Astrocyte of the cerebellum (primary cell): Measurements from ENCODE around the gene DNAJB13.

Source experiments
- DNase-seq: peaks from one replicate; pipeline ENCODE4 v3.0.0-alpha.2; 2011; ENCODE audit warnings: low read depth
- H3K4me3 ChIP-seq: 2 replicates; pipeline ENCODE4 v1.5.1; 2011; ENCODE audit warnings: mild to moderate bottlenecking, low read depth, low read length, moderate library complexity
- CTCF ChIP-seq: IDR thresholded peaks from 2 replicates; pipeline ENCODE4 v1.5.1; 2012; ENCODE audit warnings: low read length, low read depth, moderate library complexity, mild to moderate bottlenecking; ENCODE audit errors: missing control alignments
- in situ Hi-C: cut with HindIII; loops from 2 replicates; pipeline ENCODE4 v1.10.0; 2017; ENCODE audit warnings: low sequenced_read_pairs

DNAJB13 gene

DNA sequence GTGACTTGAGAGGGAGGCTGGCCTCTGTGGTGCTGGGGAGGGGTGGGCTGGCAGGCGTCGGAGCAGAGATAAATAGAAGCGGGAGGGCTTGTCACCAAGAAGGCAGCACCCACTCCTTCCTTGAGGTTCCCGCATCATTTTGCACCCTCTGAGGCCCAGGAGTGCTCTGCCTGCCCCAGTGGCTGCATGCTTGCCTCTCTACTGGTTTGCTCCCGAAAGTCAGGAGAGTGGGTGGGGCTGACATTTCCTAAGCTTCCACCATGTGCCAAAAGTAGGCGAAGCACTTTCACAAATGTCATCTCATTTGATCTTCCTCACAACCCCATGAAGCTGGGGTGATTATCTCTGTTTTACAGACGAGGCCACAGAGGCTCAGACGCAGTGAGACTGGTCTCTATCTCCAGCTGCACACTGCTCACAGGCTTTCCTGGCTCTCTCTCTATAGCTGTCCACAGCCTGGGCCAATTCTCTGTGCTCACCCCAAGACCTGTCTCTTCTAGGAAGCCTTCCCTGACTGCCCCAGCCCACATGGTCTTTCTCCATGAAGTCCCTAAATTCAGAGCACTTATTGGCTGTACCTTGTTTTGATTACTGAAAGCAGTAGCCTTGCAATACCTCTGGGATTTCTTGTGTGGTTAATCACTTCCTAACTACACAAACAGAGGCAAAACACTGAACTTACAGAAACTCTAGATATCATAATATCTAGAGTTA, 60.7 kb downstream of the DNAJB13 start:
- H3K4me3 ChIP-seq = no peak overlapping the region
- in situ Hi-C loops = loop anchor here (5.0 kb wide), 1 partner anchor 61 kb away; no protein-coding TSS in a partner anchor
- no peak for DNase-seq
- no peak for TF ChIP-seq CTCF

DNA sequence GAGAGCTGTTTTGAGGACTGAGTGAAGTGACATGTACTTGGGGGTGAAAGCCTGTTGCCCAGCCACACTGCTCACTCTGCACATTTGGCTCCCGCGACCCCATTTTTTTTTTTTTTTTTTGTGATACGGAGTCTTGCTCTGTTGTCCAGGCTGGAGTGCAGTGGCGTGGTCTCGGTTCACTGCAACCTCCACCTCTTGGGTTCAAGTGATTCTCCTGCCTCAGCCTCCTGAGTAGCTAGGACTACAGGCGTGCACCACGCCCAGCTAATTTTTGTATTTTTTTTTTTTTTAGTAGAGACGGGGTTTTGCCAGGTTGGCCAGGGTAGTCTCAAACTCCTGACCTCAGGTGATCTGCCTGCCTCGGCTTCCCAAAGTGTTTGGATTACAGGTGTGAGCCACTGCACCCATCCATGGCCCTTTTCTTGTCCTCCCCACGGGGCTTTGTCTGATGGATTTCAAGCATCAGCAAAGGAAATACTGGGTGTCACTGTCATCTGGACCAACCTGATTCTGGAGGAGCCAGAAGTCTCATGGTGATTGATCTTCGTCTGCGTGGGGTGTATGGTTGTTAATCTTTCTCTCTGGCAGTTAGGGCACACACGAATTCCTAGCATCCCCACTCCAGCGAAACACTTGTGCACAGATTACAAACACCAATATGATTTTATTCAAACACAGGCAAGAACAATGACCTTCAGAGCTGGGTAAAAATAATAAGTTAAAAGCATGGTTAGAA, 61.4 kb downstream of the DNAJB13 start:
- no peak overlapping the region for H3K4me3 ChIP-seq
- in situ Hi-C loops = loop anchor here (5.0 kb wide), 1 partner anchor 60 kb away; no protein-coding TSS in a partner anchor
- TF ChIP-seq CTCF = no peak
- no peak for DNase-seq

DNA sequence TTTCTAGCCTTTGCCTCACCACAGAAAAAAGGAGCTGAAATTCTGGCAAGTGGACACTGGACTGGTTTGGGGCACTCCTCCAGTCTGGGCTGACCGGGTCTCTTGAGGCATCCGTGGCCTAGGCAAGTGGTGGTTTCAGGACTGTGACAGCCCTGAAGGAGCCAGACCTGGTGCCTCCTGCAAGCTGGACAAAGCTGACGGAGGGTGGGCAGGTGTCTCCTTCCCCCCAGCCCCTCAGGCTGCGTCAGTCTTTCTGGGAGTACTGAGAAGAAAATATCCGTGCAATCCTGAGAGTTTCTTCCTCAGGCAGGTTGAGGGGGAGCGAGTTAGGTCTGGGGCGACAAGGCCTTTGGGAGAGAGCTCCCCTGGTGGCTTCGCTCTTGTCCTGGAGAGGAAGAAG, 62.3 kb downstream of the DNAJB13 start:
- no peak overlapping the region for H3K4me3 ChIP-seq
- no peak for DNase-seq
- TF ChIP-seq CTCF = no peak
- in situ Hi-C loops = loop anchor here (5.0 kb wide), 1 partner anchor 59 kb away; no protein-coding TSS in a partner anchor

DNA sequence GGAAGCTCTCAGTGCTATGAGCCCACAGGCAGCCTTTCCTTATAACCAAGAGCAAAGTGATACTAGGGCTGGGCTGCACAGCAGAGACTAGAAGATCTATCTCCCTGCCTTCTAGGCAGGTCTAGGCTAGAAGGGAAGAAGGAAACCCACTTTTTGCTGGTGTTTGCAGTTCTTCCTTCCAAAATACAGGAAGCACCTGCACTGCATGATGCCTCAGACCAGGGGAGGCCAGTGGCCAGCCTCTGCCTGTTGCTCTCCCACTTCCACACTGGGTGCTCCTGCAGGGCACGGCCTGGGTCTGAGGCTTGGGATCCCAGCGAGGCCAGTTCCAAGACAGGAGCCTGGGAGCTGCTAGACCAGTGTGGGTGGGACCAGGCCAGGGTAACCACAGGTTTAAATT, 64.1 kb downstream of the DNAJB13 start:
- DNase-seq = no peak
- H3K4me3 ChIP-seq = no peak overlapping the region
- no peak for TF ChIP-seq CTCF
- in situ Hi-C loops = loop anchor here (5.0 kb wide), 1 partner anchor 57 kb away; no protein-coding TSS in a partner anchor

DNA sequence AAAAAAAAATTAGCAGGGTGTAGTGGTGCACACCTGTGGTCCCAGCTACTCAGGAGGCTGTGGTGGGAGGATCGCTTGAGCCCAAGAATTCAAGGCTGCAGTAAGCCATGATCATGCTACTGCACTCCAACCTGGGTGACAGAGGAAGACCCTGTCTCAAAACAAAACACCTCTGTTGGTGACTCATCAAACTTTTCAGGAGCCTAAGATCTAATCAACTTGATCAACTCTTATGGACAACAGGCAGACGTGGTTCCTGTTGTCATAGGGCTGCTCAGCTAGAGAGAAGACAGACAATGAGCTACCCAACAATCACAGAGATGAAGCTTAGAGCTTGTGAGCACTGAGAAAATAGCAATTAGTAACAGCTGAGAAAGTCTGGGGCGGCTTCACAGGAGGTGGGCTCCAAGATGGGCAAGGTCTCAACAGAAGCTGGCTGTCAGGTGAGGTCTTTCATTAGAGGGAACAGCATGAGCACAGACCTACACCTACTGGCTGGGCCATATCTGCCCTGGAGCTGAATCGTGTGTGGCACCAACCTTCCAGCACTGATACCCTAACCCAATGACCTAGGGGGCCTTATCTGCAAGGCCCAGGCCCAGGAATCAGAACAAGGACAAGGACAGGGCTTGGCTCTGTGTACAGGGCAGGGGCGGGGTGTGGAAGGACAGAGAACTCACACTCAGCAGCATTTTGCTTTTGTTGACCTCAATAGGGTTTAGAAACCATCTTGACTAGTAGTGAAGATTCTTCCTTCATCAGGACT, 65.3 kb downstream of the DNAJB13 start:
- DNase-seq = no peak
- in situ Hi-C loops = no loop called here
- TF ChIP-seq CTCF = no peak
- H3K4me3 ChIP-seq = no peak overlapping the region

GRCh38 chr11:74017631-74018030, 66.8 kb downstream of the DNAJB13 start:
- in situ Hi-C loops = no loop called here
- no peak overlapping the region for H3K4me3 ChIP-seq
- no peak for DNase-seq
- TF ChIP-seq CTCF = no peak
